Measurements from ENCODE around the gene SLC9A5. TPM values are rescaled to one million over a fixed set of nuclear protein-coding genes. Genes with fewer than 3 reads are reported as not detected.

SLC9A5 gene
- total and polyA plus RNA-seq, 2 donors (not counting 3 experiments of a cell fraction or from before 2014, with no cell fraction given), result 2.7 to 2.8 TPM

GRCh38 chr16:67305216-67306071, 56.7 kb downstream of the SLC9A5 start:
- no peaks in the 10 kb centered on the region for H3K79me2 ChIP-seq (ENCODE audit: control insufficient read depth, insufficient read depth, low read length)
- H3K9ac ChIP-seq (replicated peaks; ENCODE audit: extremely low read depth, insufficient read depth, low read length), result no peak overlapping the region
- POLR2A ChIA-PET, result no interaction called here
- H3K9me1 ChIP-seq (replicated peaks; ENCODE audit: control insufficient read depth, extremely low read depth, insufficient read depth, low read length), result no peaks in the 10 kb centered on the region
- H2AFZ ChIP-seq (ENCODE audit: low read depth, low read length), result no peak overlapping the region
- TF ChIP-seq JUN (IDR thresholded peaks at IDR 0.05; ENCODE audit: borderline replicate concordance, insufficient read depth, insufficient read length, low read depth) (no peak), MAX (IDR thresholded peaks at IDR 0.05; ENCODE audit: insufficient read depth, insufficient read length) (no peak), CTCF (IDR thresholded peaks at IDR 0.05; ENCODE audit: extremely low read depth in 1 of 2, insufficient read depth in 1 of 2, low read depth in 1 of 2, low read length in 2 of 2) (no peak), POLR2A (IDR thresholded peaks at IDR 0.05; ENCODE audit: low read depth, low read length) (no peak), EZH2 (IDR thresholded peaks at IDR 0.05; ENCODE audit: borderline replicate concordance, low read depth, low read length, severe bottlenecking) (no peak), FOS (IDR thresholded peaks at IDR 0.05; ENCODE audit: borderline replicate concordance, insufficient read depth, low read length) (no peak), MYC (IDR thresholded peaks at IDR 0.05; ENCODE audit: low read depth, low read length) (no peak), POLR2AphosphoS5 (IDR thresholded peaks at IDR 0.05; ENCODE audit: insufficient read depth, low read depth, low read length) (no peak), GATA2 (IDR thresholded peaks at IDR 0.05; ENCODE audit: insufficient read depth, insufficient read length, low read depth, low read length) (no peak)
- no peak for DNase-seq (ENCODE audit: low read depth, low spot score)
- no peaks in the 10 kb centered on the region for H3K27me3 ChIP-seq (ENCODE audit: control insufficient read depth in 2 of 2, insufficient read depth in 2 of 2, low read length in 2 of 2)
- intact Hi-C loops (cut with micrococcal nuclease), result no loop called here
- dilution Hi-C loops (cut with MboI; ENCODE audit: extremely low pct_ligation_motif_present, low sequenced_read_pairs), result no loop called here
- no peak for FAIRE-seq
- H3K4me2 ChIP-seq (ENCODE audit: insufficient read depth, low read length), result no peak overlapping the region
- CTCF ChIA-PET, result interaction anchor here (0.7 kb wide), 1 partner anchor 22 kb away, joined by 4 read pairs; the partner anchor contains the start of genes KCTD19 and LRRC36
- no peaks in the 10 kb centered on the region for H4K20me1 ChIP-seq (replicated peaks; ENCODE audit: control insufficient read depth, extremely low read depth, insufficient read depth, low read length)
- no peaks in the 10 kb centered on the region for H3K36me3 ChIP-seq (ENCODE audit: control insufficient read depth in 2 of 2, extremely low read depth in 1 of 2, insufficient read depth in 2 of 2, low read length in 2 of 2)
- H3K4me1 ChIP-seq (ENCODE audit: control insufficient read depth, extremely low read depth, insufficient read depth, low read length), result no peaks in the 10 kb centered on the region
- H3K27ac ChIP-seq (ENCODE audit: insufficient read depth, low read depth, low read length), result no peak overlapping the region
- H3K9me3 ChIP-seq (replicated peaks; ENCODE audit: control insufficient read depth, insufficient read depth, low read length), result no peaks in the 10 kb centered on the region
- no TSS peak for BruUV-seq (replicated peaks)
- H3K4me3 ChIP-seq (replicated peaks in 1 of 3; ENCODE audit: insufficient read depth in 1 of 3, low read depth in 1 of 3, low read length in 3 of 3), result no peak overlapping the region

Data from endothelial cell of umbilical vein (primary cell).